ENCODE data around the gene MRPL36.
"Not testable (repeated sequence)": the region's sequence is repeated elsewhere in the genome, so short reads cannot be mapped to it uniquely, and the experiment has no call there.

MRPL36 gene

DNA sequence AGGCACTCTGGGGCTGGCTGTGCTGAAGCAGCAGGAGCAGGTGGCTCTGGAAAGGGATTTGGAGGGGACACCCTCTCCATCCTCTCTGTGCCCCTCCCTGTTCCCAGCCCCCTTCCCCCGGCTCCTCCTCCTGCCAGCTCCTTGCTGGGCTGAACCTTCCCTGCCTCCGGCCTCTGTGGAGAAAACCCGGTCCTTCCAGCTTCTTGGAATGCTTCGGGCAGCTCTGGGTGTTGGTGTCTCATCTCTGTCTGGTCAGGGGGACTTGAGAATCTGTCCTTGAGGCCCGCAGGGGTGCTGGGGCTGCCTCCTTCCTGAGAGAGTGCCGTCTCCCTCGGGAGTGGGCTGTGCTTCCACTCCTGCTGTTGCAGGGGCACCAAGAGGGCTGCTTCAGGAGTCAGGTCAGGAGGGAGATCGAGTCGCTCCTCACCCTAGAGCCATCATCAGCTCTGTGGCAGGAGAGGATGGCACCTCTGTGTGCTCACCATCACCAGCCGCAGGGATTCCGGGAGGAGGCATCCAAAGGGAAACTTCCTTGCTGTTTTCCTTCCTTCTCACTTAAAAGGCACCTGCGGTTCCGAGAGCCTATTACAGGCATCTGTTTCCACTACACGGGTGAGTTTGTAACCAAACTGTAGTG is 32.2 kb upstream of the MRPL36 start:
- DNase-seq, result no peak

- DNase-seq, result no peak
These were observed 31.6 kb upstream of the MRPL36 start for GRCh38 chr5:1831257-1831656.

DNA sequence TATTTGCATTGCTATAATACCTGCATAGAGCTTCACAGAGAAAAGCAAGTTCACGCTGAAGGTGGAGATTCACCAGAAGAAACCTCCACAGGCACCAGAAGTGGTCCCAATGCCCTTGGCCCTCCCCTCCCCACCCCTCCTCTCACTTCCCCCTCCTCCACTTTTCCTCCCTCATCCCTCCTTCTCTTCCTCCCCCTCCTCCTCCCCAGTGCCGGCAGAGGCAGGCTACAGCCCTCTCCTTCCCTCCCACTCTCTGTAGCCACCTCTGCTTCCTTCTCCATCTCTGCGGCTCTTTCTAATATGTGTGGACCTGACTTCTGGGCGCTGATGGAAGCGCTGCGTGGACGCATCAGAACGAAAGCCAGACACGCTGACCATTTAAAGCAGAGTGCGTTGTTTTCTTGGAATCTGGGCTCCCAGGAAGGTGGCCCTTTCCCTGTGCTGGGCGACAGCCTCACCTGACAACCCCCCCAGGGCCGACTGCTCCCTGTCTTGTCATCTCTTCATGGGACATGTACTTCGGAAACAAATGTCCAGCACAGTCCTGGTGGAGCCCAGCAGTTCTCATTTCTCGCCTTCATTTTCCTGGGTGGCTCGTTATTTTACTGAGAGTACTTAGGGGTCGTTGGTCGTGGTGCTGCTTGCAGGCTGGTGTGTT is 31.1 kb upstream of the MRPL36 start:
- no peak for DNase-seq

GRCh38 chr5:1827886-1828397 is 28.3 kb upstream of the MRPL36 start:
- no peak for DNase-seq

DNA sequence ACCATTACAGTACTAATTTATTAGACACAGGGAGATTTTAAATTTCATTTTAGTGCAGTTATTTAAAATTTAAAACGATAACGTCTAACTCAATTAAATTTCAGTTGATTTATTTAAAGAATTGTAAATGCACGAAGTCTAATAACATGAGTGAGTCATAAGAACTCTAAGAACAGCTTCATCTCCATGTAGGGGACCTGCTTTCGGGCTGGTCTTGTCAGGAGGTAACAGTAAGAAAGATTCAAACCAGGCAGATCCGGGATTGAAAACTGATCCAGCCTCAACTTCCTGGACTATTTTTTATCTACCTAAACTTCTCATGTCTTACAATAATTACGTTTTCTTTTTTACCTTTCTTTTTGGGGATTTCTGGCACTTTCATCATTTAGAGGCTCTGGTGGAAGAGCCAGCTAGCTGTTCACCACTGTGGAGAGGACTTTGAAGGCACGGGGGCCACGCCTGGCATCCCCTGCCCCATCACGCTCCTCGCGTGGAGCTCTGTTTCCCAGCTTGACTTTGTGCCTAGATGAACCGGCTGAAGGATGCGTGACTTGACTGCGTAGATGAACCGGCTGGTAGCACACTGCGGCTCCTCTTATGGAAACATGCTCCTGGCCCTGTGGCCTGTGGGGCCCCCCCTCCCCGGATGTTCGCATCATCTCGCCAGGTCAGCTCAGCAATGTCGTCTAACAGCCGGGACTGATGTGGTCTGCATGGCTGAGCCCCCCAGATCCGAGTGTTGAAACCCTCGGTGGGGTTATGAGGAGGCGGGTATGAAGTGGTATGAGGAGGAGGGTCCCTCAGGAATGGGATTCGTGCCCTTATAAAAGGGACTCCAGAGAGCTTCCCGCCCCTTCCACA is 27.6 kb upstream of the MRPL36 start:
- DNase-seq, result no peak

DNA sequence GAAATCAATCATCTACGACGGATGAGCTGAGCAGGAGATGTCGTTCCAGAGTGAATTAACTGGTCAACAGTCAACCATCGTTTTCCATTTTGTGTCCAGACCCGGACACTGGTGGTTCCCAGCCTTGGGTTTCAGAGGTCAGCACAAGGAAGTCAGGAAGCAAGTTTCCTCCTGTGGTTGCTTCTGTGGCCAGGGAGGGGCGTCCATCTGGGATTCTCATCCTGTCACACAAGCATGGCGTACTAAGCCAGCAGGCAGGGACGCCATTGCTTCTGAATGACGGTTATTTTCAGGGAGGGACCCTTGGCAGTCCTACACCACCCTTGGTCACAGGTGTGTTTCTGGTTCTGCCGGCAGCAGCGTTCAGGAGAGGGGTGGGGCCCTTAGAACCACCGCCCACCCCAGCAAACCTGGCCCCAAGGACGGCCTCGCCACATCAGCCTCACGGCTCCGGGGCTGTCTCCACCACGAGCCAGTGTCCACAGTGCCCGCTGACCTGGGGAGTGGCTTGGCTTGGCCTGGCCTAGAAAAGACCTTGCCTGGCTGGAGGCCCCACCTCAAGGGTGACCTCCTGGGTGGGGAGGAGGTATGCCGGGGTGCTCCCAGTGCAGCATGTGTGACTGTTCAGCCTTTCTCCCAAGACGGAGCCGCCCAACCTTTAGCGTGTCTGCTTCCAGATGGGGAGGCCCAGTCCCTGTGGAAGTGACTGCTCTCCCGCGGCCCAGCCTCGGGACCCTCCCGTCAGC is 26.8 kb upstream of the MRPL36 start:
- no peak for DNase-seq

- DNase-seq, result no peak
These were observed 25.5 kb upstream of the MRPL36 start for GRCh38 chr5:1824903-1825841.

GRCh38 chr5:1824109-1824821 is 24.6 kb upstream of the MRPL36 start:
- no peak for DNase-seq

DNA sequence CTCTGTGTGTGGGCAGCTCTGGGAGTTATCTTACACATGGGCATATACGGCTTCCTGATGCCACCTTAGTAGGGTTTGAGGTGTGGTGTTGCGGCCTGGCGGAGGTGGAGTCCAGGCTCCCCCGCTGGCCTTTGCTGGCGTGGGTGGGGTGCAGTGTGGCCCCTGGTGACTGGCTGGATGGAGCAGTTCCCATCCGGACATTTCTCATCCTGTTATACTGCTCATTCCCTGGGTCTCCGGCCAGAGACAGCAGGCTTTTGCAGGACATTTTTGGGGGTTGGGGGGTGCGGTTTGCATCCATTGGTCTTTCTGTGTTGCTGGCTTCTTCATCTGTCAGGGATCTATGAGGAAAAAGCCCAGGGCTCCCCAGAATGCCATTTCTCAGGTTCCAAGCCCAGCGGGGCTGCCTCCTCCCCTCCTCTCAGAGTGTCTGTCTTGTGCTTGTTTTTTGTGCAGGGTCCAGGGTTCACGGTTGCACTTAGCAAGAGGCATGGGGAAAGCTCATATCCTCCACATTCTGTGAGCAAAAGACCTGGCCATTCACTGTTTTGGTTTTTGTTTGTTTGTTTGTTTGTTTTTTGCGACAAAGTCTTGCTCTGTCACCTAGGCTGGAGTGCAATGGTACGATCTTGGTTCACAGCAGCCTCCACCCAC is 23.9 kb upstream of the MRPL36 start:
- DNase-seq, result no peak

DNA sequence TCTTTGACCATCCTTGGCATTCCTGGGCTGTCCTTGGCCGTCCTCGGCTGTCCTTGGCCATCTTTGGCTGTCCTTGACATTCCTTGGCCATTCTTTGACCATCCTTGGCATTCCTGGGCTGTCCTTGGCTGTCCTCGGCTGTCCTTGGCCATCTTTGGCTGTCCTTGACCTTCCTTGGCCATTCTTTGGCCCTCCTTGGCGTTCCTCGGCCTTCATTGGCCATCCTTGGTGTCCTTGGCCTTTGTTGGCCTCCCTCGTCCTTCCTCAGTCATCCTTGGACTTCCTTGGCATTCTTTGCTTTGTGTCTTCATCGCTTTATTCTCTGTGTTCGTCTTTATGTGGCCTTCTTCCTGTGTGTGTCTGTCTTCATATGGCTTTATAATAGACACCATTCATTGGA is 22.2 kb upstream of the MRPL36 start:
- no peak for DNase-seq

DNA sequence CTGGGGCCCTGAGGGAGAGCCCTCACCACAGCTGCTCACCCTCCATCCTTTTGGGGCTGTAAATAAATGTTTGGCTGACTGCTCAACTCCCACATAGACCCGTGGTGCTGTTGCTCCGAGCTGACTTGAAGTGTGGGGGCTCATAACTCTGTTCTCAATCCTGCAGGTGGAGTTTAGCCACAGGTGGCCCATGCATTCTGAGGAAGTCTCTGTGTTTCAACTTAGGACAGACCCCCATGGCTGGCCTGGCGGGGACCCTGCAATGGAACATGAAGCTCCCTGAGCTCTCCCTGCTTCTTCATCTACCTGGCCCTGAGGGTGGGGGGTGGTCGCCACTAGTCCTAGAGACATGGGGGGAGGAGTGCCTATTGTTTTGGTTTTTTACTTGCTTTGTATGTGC is 21.3 kb upstream of the MRPL36 start:
- DNase-seq, result no peak

GRCh38 chr5:1820381-1820780 is 20.7 kb upstream of the MRPL36 start:
- no peak for DNase-seq

- DNase-seq, result no peak
These were observed 19.8 kb upstream of the MRPL36 start for GRCh38 chr5:1819458-1819857.

GRCh38 chr5:1818784-1819183 is 19.1 kb upstream of the MRPL36 start:
- no peak for DNase-seq

- DNase-seq, result no peak
These were observed 17.8 kb upstream of the MRPL36 start for GRCh38 chr5:1817261-1818043.

- not testable (repeated sequence) for DNase-seq
These were observed 17.0 kb upstream of the MRPL36 start for GRCh38 chr5:1816495-1817089.

DNA sequence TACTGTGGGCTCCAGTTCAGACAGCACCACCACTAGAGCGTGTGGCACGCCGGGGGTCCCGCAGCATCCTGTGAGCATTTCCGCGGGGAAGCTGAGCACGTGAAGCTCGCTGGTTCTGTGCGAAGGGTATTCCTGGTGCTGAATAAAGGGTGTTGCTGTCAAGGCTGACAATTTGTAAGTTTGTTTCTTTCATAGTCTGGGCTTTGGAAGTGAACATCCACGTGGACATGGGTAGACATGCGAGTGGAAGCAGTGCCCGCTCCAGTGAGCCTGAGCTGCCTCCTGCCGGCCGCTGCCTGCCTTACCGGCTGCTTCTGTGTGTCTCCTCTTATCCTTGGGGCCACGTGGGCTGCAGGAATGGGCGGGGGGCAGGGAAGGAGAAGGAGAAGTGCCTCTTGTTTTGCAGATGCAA is 16.2 kb upstream of the MRPL36 start:
- DNase-seq, result no peak

DNA sequence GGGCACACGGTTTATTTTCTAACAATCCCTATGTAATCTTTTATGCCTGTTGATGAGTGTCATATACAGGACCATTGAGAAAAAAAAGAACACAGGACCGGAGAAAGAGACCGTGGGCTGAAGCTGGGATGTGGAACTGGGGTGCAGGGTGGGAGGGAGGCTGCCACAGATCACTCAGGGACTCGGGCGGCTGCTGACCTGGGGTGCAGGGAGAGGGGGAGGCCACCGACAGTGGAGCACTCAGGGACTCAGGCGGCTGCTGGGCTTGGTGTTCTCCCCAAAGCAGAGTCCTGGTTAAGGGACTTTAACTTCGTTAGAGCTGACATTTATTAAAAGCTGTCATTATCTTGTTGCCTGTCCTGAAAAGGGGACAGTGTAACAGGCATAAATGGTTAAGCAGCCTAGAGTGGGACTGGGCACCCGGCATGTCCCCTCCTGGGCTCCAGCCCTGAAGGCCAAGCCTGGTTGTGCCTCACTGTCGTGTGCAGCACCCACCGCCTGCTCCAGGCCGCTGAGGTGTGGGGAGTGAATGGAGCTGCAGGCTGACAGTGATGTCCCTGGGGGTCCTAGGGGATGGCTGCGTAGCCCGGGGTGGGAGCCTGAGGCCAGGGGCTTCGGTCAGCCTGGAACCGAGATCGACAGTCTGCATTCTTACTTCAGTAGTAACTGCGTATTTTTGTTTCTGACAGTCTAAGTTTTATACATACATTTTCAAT is 15.6 kb upstream of the MRPL36 start:
- no peak for DNase-seq
